ENCODE measurements around the gene ATAD2B. TPM values are rescaled to one million over a fixed set of nuclear protein-coding genes. Genes with fewer than 3 reads are reported as not detected.

The ATAD2B gene
- total and polyA plus RNA-seq, 2 of the 8 experiments (the other 6 are each of a cell fraction or from before 2014, with no cell fraction given) = 3.4 to 16.1 TPM

DNA sequence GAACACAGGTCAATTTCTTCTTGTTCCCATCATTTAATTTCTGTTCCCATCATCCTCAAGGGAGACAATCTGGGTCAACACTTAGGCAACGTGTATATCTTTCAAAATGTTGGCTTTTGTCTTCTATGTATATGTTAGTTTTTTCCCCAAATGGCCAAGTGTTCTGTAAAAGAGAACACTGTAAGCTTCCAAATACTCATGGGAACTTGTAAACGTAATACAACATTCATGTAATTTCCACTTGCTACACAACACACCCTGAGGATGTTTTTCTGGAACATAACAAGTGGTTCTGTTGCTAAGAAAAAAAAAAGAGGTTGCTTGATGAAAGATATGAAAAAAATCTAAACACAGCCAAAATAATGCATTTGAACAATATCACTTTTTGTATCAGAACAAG lies 149.1 kb downstream of the ATAD2B start:
- no peak overlapping the region for H3K9ac ChIP-seq (replicated peaks in 1 of 4; ENCODE audit: extremely low read depth in 1 of 4, low read depth in 3 of 4, low read length in 3 of 4)
- no peak overlapping the region for H2BK20ac ChIP-seq (ENCODE audit: low read length)
- no peak overlapping the region for H3K56ac ChIP-seq (replicated peaks; ENCODE audit: insufficient read length, low read depth, low read length)
- H3K27me3 ChIP-seq (replicated peaks in 1 of 4; ENCODE audit: control insufficient read depth in 3 of 4, extremely low read depth in 1 of 4, insufficient read depth in 3 of 4, low read length in 3 of 4) = no peaks in the 10 kb centered on the region
- DNase-seq (ENCODE audit: low read depth in 1 of 2, low spot score in 2 of 2) (no peak), FAIRE-seq (no peak)
- H3K4me2 ChIP-seq (ENCODE audit: insufficient read depth in 1 of 2, low read depth in 2 of 2, low read length in 2 of 2) = no peak overlapping the region
- H2AFZ ChIP-seq (ENCODE audit: low read length) = no peak overlapping the region
- no peaks in the 10 kb centered on the region for H3K9me3 ChIP-seq (ENCODE audit: insufficient read depth in 2 of 2, low read depth in 1 of 2, low read length in 1 of 2)
- H2BK5ac ChIP-seq (ENCODE audit: low read depth, low read length) = no peak overlapping the region
- H4K5ac ChIP-seq (ENCODE audit: insufficient read length, low read depth, low read length) = no peak overlapping the region
- no peaks in the 10 kb centered on the region for H4K20me1 ChIP-seq (replicated peaks in 1 of 2; ENCODE audit: control insufficient read depth in 1 of 2, insufficient read depth in 2 of 2, low read length in 2 of 2)
- H3K79me2 ChIP-seq (ENCODE audit: control insufficient read depth in 1 of 2, insufficient read depth in 2 of 2, low read length in 2 of 2) = no peaks in the 10 kb centered on the region
- no peaks in the 10 kb centered on the region for H3K4me1 ChIP-seq (replicated peaks in 1 of 4; ENCODE audit: control insufficient read depth in 3 of 4, insufficient read depth in 4 of 4, low read length in 3 of 4)
- no peak for TF ChIP-seq CEBPB (IDR thresholded peaks at IDR 0.05; ENCODE audit: low read depth, low read length)
- no peak for TF ChIP-seq BCL11A (IDR thresholded peaks at IDR 0.05; ENCODE audit: low read depth in 2 of 2, low read length in 2 of 2)
- TF ChIP-seq RAD21 (IDR thresholded peaks at IDR 0.05 in 1 of 2, conservative IDR thresholded peaks at IDR 0.05 in 1 of 2; ENCODE audit: low read depth in 2 of 2, low read length in 2 of 2) = no peak
- TF ChIP-seq EZH2 (IDR thresholded peaks at IDR 0.05; ENCODE audit: low read depth, low read length, severe bottlenecking) = no peak
- TF ChIP-seq ASH2L (IDR thresholded peaks at IDR 0.05; ENCODE audit: low read length) = no peak
- peaks cover 0 to 4% (median 0%) of the 10 kb centered on the region in 4 experiments; a peak in 2 of 8 replicates for H3K36me3 ChIP-seq (ENCODE audit: control insufficient read depth in 2 of 4, insufficient read depth in 4 of 4, low read length in 3 of 4)
- H3K18ac ChIP-seq (ENCODE audit: extremely low read depth, low read length) = no peak overlapping the region
- no peak overlapping the region for H4K91ac ChIP-seq (replicated peaks; ENCODE audit: insufficient read length, low read length)
- no peak overlapping the region for H3K4me3 ChIP-seq (ENCODE audit: extremely low read depth in 1 of 4, insufficient read depth in 2 of 4, low read depth in 3 of 4, low read length in 4 of 4)
- POLR2A ChIA-PET (ENCODE audit: partially characterized antibody) = no interaction called here
- H3K23ac ChIP-seq (ENCODE audit: insufficient read length) = no peak overlapping the region
- H3K14ac ChIP-seq (ENCODE audit: insufficient read length) = no peak overlapping the region
- no peaks in the 10 kb centered on the region for H3K23me2 ChIP-seq (ENCODE audit: low read depth, low read length)
- CTCF ChIA-PET (ENCODE audit: partially characterized antibody) = no interaction called here
- no peaks in the 10 kb centered on the region for H3K79me1 ChIP-seq (ENCODE audit: low read depth, low read length)
- no peak overlapping the region for H2BK15ac ChIP-seq (ENCODE audit: low read length)
- H2BK120ac ChIP-seq (replicated peaks; ENCODE audit: low read depth, low read length) = no peak overlapping the region
- no peak overlapping the region for H2AK5ac ChIP-seq (ENCODE audit: low read depth, low read length)
- H2BK12ac ChIP-seq (ENCODE audit: low read depth, low read length) = no peak overlapping the region
- no peak overlapping the region for H3K4ac ChIP-seq (replicated peaks; ENCODE audit: insufficient read length, low read depth, low read length)
- H3K27ac ChIP-seq (ENCODE audit: low read depth, low read length) = no peak overlapping the region
- 75% methylated on average over 2 of the region's 2 CpGs; no CpG with 5 or more reads in 1 of the 2 experiments for WGBS, 2 experiments (ENCODE audit: extremely low coverage in 1 of 2, insufficient coverage in 1 of 2, insufficient read length in 1 of 2, insufficient replicate concordance in 2 of 2, low coverage in 1 of 2, low lambda C conversion rate in 2 of 2, missing lambda C conversion rate in 1 of 2)
- H4K8ac ChIP-seq (ENCODE audit: extremely low read depth, insufficient read depth, low read length) = no peak overlapping the region

Data from H1 (cell line).